ENCODE data around the gene DHX16.

The DHX16 gene

DNA sequence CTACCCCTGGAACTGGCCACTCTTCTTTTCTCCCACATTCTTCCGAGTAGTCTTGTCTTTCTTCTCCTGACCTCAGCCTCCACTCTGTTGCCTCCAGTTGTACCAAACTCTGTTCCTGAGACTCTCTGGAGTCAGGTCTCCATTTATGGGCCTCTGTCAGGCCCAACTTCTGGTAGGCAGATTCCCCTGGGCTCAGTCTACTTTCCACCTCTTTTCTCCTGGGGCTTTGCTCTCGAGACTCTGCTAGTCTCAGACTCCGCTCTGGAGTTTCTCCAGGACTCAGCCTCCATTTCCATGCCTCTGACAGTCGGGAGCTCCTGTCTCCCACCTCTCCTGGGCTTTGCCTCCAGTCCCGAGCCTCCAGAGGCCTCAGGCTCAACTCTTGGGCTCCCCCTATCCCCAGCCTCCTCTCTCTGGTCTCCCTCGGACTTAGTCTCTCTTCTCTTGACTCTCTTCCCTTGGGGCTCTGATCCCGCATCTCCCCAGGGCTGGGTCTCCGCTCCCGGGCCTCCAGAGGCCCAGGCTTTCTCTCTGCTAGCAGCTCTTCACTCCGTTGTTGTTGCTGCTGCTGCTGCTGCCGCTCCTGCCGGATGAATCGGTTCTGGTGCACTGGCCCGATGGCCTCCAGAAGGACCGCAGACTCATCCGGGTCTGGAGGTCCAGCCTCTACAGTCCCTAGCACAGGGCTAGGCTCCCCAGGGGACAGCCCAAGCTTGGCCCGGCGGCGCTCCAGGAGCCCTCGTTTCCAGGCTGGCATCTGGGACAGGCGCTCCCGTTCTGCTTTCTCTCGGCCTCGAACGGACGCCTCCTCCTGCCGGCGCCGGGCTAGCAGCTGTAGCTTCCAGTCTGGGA is 12.6 kb upstream of the DHX16 start:
- no peak for TF ChIP-seq RAD21 (IDR thresholded peaks at IDR 0.05; ENCODE audit: low read depth)
- no peak for TF ChIP-seq YY1 (IDR thresholded peaks at IDR 0.05; ENCODE audit: low read depth)
- no peak for TF ChIP-seq TCF12 (IDR thresholded peaks at IDR 0.05; ENCODE audit: low read depth)
- no peak for TF ChIP-seq NFIC (IDR thresholded peaks at IDR 0.05)
- TF ChIP-seq TEAD4 (IDR thresholded peaks at IDR 0.05), result no peak
- no peak for TF ChIP-seq EP300 (IDR thresholded peaks at IDR 0.05; ENCODE audit: borderline replicate concordance)
- TF ChIP-seq, protein P1, sequence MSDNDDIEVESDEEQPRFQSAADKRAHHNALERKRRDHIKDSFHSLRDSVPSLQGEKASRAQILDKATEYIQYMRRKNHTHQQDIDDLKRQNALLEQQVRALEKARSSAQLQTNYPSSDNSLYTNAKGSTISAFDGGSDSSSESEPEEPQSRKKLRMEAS (IDR thresholded peaks at IDR 0.05), result no peak

DNA sequence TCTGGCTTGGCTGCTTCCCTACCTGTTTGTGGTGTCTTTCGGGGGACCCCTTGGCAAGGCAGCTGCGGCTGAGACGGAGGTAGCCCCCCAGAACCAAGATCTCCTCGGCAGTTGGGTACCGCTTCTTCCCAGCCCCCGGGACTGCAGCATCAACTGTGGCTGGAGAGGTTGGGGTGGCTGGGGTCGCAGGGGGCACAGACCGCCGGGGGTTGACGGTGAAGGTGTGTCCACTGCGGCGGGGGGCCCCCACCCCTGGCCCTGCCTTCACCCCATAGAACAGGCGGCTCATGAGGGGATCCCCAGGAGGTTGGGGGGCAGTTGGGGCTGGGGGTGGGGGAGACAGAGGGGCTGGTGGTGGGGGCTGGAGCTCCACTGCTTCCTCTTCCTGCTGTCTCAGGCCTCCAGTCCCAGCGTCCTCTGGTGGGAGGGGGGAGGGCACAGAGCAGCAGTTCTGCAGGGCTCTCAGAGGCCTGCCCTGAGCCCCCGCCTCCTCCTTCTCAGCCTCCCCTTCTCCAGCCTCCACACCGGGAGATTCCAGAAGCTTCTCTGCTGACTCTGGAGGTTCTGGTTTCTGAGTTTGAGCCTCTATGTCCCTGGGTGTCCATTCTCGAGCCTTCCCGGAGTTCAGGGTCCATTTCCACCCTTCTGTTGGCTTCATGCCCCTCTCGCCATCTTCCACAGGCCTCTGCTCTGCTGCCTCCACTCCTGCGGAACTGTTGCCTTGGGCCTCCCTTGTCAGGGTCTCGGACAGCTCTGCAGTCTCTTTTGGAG is 11.8 kb upstream of the DHX16 start:
- no peak for TF ChIP-seq TCF12 (IDR thresholded peaks at IDR 0.05; ENCODE audit: low read depth)
- no peak for TF ChIP-seq TAF1 (IDR thresholded peaks at IDR 0.05; ENCODE audit: low read depth)
- TF ChIP-seq NFIC (IDR thresholded peaks at IDR 0.05), result no peak
- no peak for TF ChIP-seq ZBTB7A (IDR thresholded peaks at IDR 0.05; ENCODE audit: low read depth)
- TF ChIP-seq, protein P2, sequence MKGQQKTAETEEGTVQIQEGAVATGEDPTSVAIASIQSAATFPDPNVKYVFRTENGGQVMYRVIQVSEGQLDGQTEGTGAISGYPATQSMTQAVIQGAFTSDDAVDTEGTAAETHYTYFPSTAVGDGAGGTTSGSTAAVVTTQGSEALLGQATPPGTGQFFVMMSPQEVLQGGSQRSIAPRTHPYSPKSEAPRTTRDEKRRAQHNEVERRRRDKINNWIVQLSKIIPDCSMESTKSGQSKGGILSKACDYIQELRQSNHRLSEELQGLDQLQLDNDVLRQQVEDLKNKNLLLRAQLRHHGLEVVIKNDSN (IDR thresholded peaks at IDR 0.05), result no peak
- TF ChIP-seq EP300 (IDR thresholded peaks at IDR 0.05; ENCODE audit: borderline replicate concordance), result no peak
- TF ChIP-seq EGR1 (IDR thresholded peaks at IDR 0.05), result no peak
- TF ChIP-seq RAD21 (IDR thresholded peaks at IDR 0.05; ENCODE audit: low read depth), result no peak
- TF ChIP-seq, protein P1 (IDR thresholded peaks at IDR 0.05), result no peak
- no peak for TF ChIP-seq FOXM1 (IDR thresholded peaks at IDR 0.05; ENCODE audit: borderline replicate concordance, low read depth)
- TF ChIP-seq CEBPB (IDR thresholded peaks at IDR 0.05), result no peak
- TF ChIP-seq CREB1 (IDR thresholded peaks at IDR 0.05; ENCODE audit: low read depth), result no peak
- TF ChIP-seq, protein P3, sequence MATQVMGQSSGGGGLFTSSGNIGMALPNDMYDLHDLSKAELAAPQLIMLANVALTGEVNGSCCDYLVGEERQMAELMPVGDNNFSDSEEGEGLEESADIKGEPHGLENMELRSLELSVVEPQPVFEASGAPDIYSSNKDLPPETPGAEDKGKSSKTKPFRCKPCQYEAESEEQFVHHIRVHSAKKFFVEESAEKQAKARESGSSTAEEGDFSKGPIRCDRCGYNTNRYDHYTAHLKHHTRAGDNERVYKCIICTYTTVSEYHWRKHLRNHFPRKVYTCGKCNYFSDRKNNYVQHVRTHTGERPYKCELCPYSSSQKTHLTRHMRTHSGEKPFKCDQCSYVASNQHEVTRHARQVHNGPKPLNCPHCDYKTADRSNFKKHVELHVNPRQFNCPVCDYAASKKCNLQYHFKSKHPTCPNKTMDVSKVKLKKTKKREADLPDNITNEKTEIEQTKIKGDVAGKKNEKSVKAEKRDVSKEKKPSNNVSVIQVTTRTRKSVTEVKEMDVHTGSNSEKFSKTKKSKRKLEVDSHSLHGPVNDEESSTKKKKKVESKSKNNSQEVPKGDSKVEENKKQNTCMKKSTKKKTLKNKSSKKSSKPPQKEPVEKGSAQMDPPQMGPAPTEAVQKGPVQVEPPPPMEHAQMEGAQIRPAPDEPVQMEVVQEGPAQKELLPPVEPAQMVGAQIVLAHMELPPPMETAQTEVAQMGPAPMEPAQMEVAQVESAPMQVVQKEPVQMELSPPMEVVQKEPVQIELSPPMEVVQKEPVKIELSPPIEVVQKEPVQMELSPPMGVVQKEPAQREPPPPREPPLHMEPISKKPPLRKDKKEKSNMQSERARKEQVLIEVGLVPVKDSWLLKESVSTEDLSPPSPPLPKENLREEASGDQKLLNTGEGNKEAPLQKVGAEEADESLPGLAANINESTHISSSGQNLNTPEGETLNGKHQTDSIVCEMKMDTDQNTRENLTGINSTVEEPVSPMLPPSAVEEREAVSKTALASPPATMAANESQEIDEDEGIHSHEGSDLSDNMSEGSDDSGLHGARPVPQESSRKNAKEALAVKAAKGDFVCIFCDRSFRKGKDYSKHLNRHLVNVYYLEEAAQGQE (IDR thresholded peaks at IDR 0.05; ENCODE audit: low read depth), result no peak
- TF ChIP-seq YY1 (IDR thresholded peaks at IDR 0.05; ENCODE audit: low read depth), result no peak
- TF ChIP-seq TEAD4 (IDR thresholded peaks at IDR 0.05), result no peak

DNA sequence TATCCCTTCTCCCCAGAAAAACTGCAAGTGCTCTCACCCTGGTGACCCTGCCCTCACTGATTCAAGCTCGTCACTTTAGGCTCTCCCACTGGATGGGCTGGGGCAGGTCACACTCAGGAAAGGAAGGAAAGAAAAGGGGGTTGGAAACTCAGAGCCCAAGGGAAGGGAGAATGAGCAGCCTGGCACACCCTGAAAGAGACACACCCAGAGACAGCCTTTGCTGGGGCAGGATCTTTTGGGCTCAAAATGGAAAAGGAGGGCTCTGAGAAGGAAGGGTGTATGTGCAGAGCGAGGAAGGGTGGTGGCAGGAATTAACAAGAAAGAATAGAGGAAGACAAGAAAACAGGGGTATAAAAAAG is 11.2 kb upstream of the DHX16 start:
- TF ChIP-seq TEAD4 (IDR thresholded peaks at IDR 0.05), result no peak
- no peak for TF ChIP-seq RAD21 (IDR thresholded peaks at IDR 0.05; ENCODE audit: low read depth)
- no peak for TF ChIP-seq ZBTB7A (IDR thresholded peaks at IDR 0.05; ENCODE audit: low read depth)
- TF ChIP-seq EGR1 (IDR thresholded peaks at IDR 0.05), result no peak
- TF ChIP-seq CREB1 (IDR thresholded peaks at IDR 0.05; ENCODE audit: low read depth), result no peak
- TF ChIP-seq TAF1 (IDR thresholded peaks at IDR 0.05; ENCODE audit: low read depth), result no peak
- TF ChIP-seq TCF12 (IDR thresholded peaks at IDR 0.05; ENCODE audit: low read depth), result no peak
- no peak for TF ChIP-seq NFIC (IDR thresholded peaks at IDR 0.05)
- TF ChIP-seq, protein P1 (IDR thresholded peaks at IDR 0.05), result no peak
- no peak for TF ChIP-seq YY1 (IDR thresholded peaks at IDR 0.05; ENCODE audit: low read depth)
- TF ChIP-seq CEBPB (IDR thresholded peaks at IDR 0.05), result no peak
- no peak for TF ChIP-seq FOXM1 (IDR thresholded peaks at IDR 0.05; ENCODE audit: borderline replicate concordance, low read depth)
- TF ChIP-seq, protein P3 (IDR thresholded peaks at IDR 0.05; ENCODE audit: low read depth), result no peak

DNA sequence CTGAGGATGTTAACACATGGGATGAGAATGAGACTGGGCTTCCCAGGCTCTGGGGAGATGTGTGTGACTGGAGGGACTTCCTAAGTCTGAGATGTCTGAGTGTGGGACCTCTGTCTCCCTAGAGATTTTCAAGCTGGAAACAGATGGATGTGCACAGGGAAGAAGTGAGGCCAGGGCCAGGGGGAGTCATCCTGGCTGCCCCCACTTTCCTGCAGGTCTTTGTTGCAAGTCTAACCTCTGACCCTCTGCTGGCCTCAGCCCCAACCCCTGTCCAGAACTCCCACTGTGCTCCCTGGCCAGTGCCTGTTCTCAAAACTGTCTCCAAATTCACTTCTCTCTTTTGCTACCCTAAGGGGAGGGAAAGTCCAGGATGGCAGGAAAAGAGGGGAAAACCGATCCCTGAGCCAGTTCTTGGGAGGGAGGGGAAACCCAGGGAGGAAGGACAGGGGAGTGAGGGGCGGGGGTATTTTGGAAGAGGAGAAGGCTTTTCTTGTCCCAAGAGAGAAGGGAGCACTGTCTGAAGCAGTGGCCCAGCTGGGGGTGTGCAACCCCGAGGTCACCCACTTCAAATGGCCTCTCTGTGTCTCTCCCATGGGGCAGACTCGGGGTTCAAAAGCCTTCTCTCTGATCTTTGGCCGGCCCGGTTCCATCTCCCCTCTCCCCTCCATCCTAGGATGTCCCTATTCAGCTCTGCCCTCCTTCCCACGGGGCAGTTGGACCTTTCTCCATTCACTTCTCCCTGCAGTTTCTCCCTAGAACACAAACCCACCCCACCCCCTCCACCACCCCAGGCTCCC is 10.6 kb upstream of the DHX16 start:
- TF ChIP-seq, protein P1 (IDR thresholded peaks at IDR 0.05), result no peak
- TF ChIP-seq YY1 (IDR thresholded peaks at IDR 0.05; ENCODE audit: low read depth) (no peak), CEBPB (IDR thresholded peaks at IDR 0.05) (no peak), TAF1 (IDR thresholded peaks at IDR 0.05; ENCODE audit: low read depth) (no peak), EGR1 (IDR thresholded peaks at IDR 0.05) (no peak), RAD21 (IDR thresholded peaks at IDR 0.05; ENCODE audit: low read depth) (no peak), NFIC (IDR thresholded peaks at IDR 0.05) (no peak), TEAD4 (IDR thresholded peaks at IDR 0.05) (no peak), EP300 (IDR thresholded peaks at IDR 0.05; ENCODE audit: borderline replicate concordance) (no peak), FOXM1 (IDR thresholded peaks at IDR 0.05; ENCODE audit: borderline replicate concordance, low read depth) (no peak), ZBTB7A (IDR thresholded peaks at IDR 0.05; ENCODE audit: low read depth) (no peak), CREB1 (IDR thresholded peaks at IDR 0.05; ENCODE audit: low read depth) (no peak), TCF12 (IDR thresholded peaks at IDR 0.05; ENCODE audit: low read depth) (no peak)
- TF ChIP-seq, protein P2 (IDR thresholded peaks at IDR 0.05), result no peak
- TF ChIP-seq, protein P3 (IDR thresholded peaks at IDR 0.05; ENCODE audit: low read depth), result no peak
